HG02759 (cell line): ENCODE results near the gene PNCK.
"Not testable (repeated sequence)": the region's sequence is repeated elsewhere in the genome, so short reads cannot be mapped to it uniquely, and the experiment has no call there.

Experiments
- ATAC-seq: cut with Tn5 transposase; IDR thresholded peaks from one replicate; pipeline ENCODE4 v1.9.1; 2021; ENCODE audit warnings: mild to moderate bottlenecking, moderate library complexity; ENCODE audit not compliant: unreplicated experiment

Gene PNCK

DNA sequence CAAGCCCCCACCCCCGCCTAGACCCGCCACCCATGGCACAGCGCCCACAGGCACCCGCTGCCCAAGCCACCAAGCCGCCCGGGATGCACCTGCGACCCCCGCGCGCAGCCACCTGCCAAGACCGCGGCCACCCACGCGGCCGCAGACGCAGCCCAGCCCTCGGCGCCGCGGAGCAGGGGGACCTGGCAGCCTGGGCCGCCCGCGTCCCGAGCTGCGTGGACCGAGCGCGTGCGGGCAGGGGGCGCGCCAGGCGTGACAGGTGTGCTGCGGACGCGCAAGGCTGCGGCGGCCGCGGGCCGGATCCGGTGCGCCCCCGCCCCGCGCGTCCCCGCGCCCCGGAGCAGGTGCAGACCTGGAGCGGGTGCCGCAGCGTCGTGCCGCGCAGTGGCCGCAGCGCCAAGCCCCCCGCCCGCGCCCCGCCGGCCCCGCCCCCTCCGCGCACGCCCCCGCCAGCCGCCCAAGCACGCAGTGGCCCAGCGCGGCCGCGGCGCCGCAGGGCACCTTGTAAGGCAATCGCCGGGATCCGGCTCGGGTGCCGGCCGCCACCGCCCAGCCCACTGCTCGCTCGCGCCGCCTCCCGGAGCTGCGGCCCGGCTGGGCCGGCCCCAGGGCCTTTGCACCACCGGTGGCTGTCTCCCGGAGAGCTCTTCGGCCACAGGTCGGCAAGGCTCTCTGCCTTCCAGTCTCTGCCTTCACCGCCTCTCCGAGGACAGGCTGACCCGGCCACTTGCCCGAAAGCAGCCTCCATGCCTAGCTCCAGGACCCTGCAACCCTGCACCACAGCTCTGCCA is at the start of gene PNCK:
PNCK (minus strand) TSS at position 386 of the 791 bp plus-strand sequence. CDS start 737 bp downstream, outside the sequence.
- ATAC-seq = no peak

DNA sequence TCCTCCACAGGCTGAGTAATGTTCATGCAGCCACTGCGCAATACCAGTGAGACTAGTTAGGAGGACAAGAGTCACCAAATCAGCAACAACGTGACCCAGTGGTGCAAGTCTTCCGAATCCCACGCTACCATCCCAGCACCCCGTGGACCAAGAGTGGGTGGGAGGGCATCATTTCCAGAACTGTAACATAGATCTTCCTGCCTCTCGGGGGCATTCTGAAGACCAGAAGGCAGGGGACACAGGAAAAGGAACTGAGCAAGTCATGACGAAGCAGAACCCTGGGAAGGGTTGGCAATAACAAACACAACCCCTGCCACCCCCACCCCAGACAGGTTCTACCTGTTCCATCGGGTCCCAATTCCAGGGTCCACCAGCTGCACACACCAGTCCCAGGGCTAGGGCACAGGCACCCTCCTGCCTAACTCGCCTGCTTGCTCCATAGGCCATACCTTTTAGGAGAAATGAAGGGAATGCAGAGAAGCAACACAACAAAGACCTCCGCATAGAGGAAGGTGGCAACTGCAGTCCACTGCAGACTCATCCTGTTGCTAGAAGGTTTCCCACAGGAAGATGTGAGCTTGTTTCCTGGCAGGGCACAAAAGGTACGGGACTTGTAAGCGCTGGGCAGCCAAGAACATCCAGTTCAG is 49.2 kb upstream of the PNCK start:
- ATAC-seq = no peak

GRCh38 chrX:153719701-153720100 is 46.1 kb upstream of the PNCK start:
- ATAC-seq = no peak

- ATAC-seq = no peak
These were observed 45.6 kb upstream of the PNCK start for GRCh38 chrX:153719238-153719637.

GRCh38 chrX:153717445-153717844 is 43.8 kb upstream of the PNCK start:
- no peak for ATAC-seq

DNA sequence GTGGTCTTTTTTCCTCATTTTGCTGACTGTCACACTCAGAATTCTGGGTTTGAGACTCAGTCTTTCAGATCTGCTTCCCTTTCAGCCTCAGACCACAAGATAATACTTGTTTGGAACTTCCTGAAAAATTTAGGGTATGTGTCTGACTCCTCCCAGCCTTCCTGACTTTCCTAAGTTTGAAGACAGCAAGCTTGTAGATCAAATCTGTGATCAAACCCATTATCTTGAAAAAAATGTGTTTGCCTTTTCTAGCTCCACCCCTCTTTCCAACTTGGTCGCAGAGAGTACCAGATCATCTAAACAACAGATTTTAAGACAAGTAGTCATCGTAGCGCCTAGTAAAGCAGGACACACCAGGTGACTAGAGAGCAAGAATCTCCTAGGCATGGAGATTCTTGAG is 40.6 kb upstream of the PNCK start:
- ATAC-seq = no peak

DNA sequence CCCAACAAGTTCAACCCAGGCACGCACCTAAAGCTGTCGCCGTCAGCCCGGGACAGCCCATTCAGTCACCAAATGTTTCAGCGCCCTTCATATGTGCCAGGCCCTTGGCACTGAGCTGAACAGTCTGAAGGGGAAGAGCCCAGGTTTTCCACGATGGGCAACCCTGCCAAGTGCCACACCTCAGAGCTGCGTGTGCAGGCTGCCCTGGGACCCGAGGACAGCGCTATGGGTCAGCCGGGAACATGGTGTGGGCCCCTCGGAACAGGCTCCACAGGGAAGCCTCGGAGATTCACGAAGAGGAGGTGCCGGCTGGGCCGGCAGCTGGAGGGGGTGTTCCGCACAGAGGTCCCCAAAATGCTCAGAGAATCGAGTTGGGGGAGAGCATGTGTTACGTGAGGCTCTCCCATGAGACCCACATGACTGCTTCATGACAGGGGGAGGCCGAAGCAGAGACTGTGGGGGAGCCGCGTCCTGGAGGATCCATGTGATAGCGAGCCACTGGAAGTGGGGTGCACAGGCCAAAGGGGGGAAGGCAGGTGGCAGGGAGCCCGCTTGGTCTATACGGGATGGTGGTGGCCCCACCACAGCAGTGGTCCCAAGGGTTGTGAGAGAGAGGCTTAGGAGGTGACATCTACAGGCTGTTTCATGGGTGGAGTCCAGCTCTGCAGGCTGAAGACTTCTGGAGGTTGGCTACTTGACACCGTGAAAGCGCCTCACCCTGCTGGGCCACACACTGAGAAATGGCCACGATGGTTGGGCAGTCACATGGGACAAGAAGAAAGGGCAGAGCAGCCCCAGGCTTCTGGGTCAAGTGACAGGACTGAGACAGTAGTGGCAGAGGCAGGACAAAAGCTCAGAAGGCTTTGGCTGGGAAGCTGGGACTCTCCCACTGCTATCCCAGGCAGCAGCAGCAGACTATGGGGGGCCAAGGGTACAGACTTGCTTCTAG is 36.4 kb upstream of the PNCK start:
- no peak for ATAC-seq

GRCh38 chrX:153708415-153708814 is 34.8 kb upstream of the PNCK start:
- ATAC-seq = no peak

DNA sequence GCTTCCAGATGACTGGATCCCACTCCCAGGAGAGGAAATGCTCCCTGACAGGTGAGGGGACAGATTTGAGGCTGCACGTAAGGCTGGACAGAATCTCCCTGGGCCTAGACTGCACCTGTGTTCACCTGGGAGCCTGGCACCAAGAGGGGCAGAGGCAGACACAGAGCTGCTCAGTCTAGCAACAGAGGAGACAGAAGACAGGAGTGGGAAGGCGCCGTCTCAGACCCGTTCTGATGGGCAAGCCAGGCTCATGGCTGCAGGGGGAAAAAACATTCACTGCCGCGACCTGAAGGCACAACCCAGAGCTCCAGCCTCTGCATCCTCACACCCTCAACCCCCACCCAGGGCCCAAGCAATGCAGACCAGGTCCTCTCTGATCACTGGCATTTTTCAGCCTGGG is 33.8 kb upstream of the PNCK start:
- no peak for ATAC-seq

- ATAC-seq = no peak
These were observed 33.2 kb upstream of the PNCK start for GRCh38 chrX:153706799-153707198.

GRCh38 chrX:153705403-153706060 is 31.9 kb upstream of the PNCK start:
- not testable (repeated sequence) for ATAC-seq

GRCh38 chrX:153704631-153705402 is 31.2 kb upstream of the PNCK start:
- ATAC-seq = not testable (repeated sequence)

DNA sequence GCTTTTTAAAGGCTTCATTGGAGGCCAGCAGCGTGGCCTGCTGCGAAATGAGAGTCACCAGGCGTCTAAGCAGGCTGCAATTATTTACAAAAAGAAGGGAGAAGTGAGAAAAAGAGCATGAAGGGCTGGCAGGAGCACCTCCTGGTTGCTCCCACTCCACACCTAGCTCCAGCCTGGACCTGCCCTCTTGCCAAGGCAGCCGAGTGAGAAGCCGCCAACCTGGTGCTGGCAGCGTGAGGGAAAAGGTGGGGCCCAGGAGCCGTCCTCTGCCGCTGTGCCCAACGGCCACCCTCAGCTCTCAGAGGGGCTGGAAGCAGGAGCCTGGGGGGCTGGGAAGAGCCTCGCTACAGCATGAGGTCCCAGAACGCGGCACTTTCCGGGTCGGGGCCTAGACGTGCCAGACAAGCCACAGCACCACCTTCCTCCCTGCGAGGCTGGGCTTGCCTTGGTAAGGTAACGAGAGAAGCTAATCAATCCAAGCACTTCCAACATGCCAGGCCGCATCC is 30.5 kb upstream of the PNCK start:
- ATAC-seq = no peak

DNA sequence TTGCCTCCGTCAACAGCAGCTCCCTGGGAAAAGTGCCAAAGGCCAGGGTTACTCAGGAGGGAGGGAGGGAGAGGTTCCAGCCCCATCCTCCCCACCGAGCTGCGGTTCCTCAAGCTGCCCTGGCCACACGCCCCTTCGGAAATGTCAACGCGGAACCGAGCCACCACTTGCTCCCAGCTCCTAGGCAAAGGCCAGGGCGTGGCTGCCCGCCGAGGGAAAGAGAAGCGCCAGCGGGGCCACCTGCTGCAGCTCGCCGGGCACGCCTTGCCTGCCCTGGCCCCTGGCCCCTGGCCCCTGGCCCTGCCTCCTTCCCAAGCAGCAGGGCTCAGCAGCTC is 29.4 kb upstream of the PNCK start:
- no peak for ATAC-seq

DNA sequence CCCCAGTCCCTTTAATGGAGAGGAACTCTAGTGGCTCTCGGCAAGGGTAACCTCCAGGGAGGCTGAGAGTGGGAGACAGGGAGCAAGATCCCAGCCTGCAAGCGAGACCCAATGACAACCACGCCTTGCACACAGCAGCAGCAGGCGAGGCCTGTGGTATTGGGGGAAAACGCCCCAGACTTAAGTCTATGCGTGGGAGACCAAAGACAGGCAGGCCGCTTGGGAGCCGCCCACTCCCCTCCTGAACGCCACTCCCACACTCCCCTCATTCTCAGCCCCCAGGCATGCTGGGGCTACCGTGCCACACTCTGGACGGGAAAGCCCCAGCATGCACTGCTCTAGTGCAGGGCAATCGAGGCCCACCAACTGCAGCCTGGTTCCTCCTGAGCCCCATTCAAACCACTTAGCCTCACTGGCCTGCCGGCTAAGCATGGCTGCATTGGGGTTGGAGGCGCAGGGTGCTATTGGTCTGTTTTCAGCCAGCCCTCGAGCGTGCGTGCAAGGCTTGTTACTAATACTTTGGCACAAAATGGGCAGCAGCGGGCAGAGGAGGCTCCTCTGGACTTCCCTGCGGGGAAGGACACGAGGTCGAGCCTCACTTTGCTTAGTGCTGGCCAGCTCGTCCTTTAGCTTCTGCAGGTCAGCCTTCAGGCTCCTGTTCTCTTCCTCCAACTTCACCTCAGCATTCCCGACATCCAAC is 28.9 kb upstream of the PNCK start:
- no peak for ATAC-seq

DNA sequence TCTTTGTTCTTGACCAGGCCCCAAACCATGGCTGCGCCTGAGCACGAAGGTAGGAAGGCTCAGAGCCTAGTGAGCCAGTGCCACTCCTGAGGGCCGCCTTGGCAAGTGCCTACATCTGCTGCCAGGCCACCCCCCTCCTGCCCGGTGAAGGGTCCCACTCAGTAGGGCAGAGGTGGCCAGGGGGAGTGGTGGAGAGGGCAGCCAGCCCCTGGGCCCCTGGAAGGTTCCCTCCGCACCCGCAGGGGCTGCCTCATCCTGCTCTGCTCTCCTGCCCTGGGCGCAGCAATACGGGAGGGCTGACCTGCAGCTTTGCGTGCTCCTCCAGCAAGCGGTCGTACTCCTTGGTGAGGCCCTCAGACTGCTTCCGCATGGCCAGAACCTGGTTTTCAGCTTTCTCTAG is 28.1 kb upstream of the PNCK start:
- ATAC-seq = no peak

DNA sequence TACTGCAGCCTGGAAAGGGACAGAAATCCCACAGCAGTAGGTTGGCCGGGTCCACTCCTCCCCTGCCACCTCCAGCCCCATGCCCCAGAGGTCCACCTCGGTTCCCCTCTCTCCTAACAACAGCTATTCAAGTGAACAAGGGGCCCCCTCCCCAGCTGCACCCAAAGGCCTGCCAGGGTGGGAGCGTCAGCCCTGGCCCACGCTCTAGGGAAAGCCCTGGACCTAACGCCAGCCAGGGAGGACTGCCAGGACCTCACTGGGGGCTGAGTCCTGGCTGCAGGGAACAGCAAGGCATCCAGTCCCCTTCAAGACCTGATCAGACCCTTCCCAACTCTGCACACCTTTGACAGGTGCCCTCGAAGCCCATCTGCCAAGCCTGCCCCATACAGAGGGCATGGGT is 27.4 kb upstream of the PNCK start:
- ATAC-seq = no peak

- ATAC-seq = no peak
These were observed 26.8 kb upstream of the PNCK start for GRCh38 chrX:153700376-153700945.

- not testable (repeated sequence) for ATAC-seq
These were observed 26.3 kb upstream of the PNCK start for GRCh38 chrX:153699784-153700371.
